Mesendoderm (in vitro differentiated cells): ENCODE data around the gene DGCR2.
A peak's percentile ranks its signal among the peaks of the same experiment; 100 is the strongest.
"Not testable (repeated sequence)": the region's sequence is repeated elsewhere in the genome, so short reads cannot be mapped to it uniquely, and the experiment has no call there.

Source experiments
- DNase-seq: peaks from one replicate; pipeline ENCODE4 v3.0.0; 2013
- H2AK5ac ChIP-seq: 2 replicates; pipeline ENCODE4 v1.6.1; 2013; ENCODE audit warnings: low read length, inconsistent platforms
- H2BK120ac ChIP-seq: 2 replicates; pipeline ENCODE4 v1.6.1; 2013; ENCODE audit warnings: low read depth, mild to moderate bottlenecking, low read length, moderate library complexity, mixed read lengths
- H2BK15ac ChIP-seq: replicated peaks from 2 replicates; pipeline ENCODE4 v1.6.1; 2013; ENCODE audit warnings: low read depth, mild to moderate bottlenecking, moderate library complexity
- H2BK5ac ChIP-seq: 2 replicates; pipeline ENCODE4 v1.6.1; 2013; ENCODE audit warnings: low read length, inconsistent platforms
- H3K18ac ChIP-seq: 2 replicates; pipeline ENCODE4 v1.6.1; 2013; ENCODE audit warnings: mild to moderate bottlenecking, low read length, mixed read lengths
- H3K23ac ChIP-seq: one replicate; pipeline ENCODE4 v1.6.1; 2013; ENCODE audit warnings: low read length
- H3K27ac ChIP-seq: 2 replicates; pipeline ENCODE4 v1.5.1; 2013; ENCODE audit warnings: low read depth, mild to moderate bottlenecking, inconsistent platforms, low read length, moderate library complexity
- H3K27me3 ChIP-seq: 2 replicates; pipeline ENCODE4 v1.6.1; 2013; ENCODE audit warnings: low read length, control low read depth, mild to moderate bottlenecking, inconsistent platforms; ENCODE audit not compliant: insufficient read depth, poor library complexity
- H3K36me3 ChIP-seq: 2 replicates; pipeline ENCODE4 v1.6.1; 2013; ENCODE audit warnings: low read length, inconsistent platforms; ENCODE audit not compliant: control insufficient read depth, insufficient read depth
- H3K4ac ChIP-seq: one replicate; pipeline ENCODE4 v1.6.1; 2013; ENCODE audit warnings: low read depth, mild to moderate bottlenecking, low read length, moderate library complexity
- H3K4me1 ChIP-seq: 2 replicates; pipeline ENCODE4 v1.6.1; 2013; ENCODE audit warnings: low read depth, low read length, inconsistent platforms; ENCODE audit not compliant: control insufficient read depth
- H3K4me2 ChIP-seq: 2 replicates; pipeline ENCODE4 v1.6.1; 2013; ENCODE audit warnings: low read length
- H3K4me3 ChIP-seq: 2 replicates; pipeline ENCODE4 v1.5.1; 2013; ENCODE audit warnings: mild to moderate bottlenecking, low read length
- H3K56ac ChIP-seq: one replicate; pipeline ENCODE4 v1.6.1; 2013; ENCODE audit warnings: low read length
- H3K79me1 ChIP-seq: 2 replicates; pipeline ENCODE4 v1.6.1; 2013; ENCODE audit warnings: low read length, inconsistent platforms
- H3K79me2 ChIP-seq: 2 replicates; pipeline ENCODE4 v1.6.1; 2013; ENCODE audit warnings: mild to moderate bottlenecking, low read length; ENCODE audit not compliant: control insufficient read depth, insufficient read depth
- H3K9ac ChIP-seq: 2 replicates; pipeline ENCODE4 v1.6.1; 2013; ENCODE audit warnings: low read length, inconsistent platforms
- H4K5ac ChIP-seq: one replicate; pipeline ENCODE4 v1.6.1; 2013; ENCODE audit warnings: low read length
- H4K8ac ChIP-seq: one replicate; pipeline ENCODE4 v1.6.1; 2013; ENCODE audit warnings: low read depth, mild to moderate bottlenecking, control low read depth, low read length, moderate library complexity
- WGBS: extraction: QIAGEN DNeasy Blood & Tissue Kit; methylation state at CpG from one replicate; pipeline ENCODE4 v1.1.7; 2013; ENCODE audit warnings: low lambda C conversion rate, missing lambda C conversion rate; ENCODE audit not compliant: insufficient coverage; ENCODE audit errors: extremely low coverage; 5-methylcytosine and 5-hydroxymethylcytosine counted together

Gene DGCR2

DNA sequence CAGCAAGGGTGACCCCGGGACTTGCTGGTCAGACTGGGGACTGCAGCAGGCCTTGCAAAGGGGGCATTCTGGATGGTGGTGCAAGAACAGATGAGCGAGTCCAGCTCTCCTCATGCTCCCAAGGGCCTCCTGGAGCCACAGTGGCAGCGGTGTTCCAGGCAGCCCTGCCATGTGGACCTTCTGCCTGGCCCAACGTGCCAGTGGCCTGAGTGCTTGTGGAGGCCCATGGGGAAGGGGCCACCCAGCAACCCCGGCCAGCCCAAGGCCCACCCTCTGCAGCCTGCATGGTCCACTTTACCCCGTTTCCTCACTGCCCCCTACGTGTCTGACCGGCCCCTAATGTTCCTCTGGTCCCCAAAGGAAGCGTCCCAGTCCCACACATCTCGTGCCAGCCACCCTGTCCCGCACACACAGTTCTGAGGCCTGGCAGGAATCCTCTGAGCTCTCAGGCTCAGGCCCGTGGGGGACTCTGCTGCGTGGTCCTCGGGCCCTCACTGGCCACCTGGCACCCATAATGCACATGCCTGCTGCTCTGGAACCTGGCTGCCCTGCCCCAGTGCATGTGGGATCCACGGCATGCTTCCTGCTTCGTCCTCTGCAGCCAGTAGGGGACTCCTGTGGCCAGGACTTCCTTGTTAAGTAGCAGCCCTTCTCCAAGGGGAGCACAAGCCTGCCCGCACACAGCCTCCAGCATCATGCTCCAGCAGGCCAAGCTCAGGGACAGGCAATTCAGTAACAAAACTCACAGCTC is 85.5 kb downstream of the DGCR2 start:
- Histone ChIP-seq H2BK15ac (no peak overlapping the region), H3K4me1 (no peaks in the 10 kb centered on the region), H3K4me3 (no peak overlapping the region), H3K4me2 (no peak overlapping the region), H2BK120ac (no peak overlapping the region), H3K9ac (no peak overlapping the region), H3K27ac (no peak overlapping the region), H3K23ac (no peak overlapping the region), H2BK5ac (no peak overlapping the region), H3K27me3 (no peaks in the 10 kb centered on the region), H2AK5ac (no peak overlapping the region), H3K79me1 (no peaks in the 10 kb centered on the region), H3K4ac (no peak overlapping the region), H3K79me2 (no peaks in the 10 kb centered on the region), H3K56ac (no peak overlapping the region), H4K8ac (no peak overlapping the region), H4K5ac (no peak overlapping the region), H3K18ac (no peak overlapping the region), H3K36me3 (peaks cover 1% of the 10 kb centered on the region)
- no CpG with 5 or more reads among the region's 17 CpGs for WGBS
- peak; percentile 44 for DNase-seq

DNA sequence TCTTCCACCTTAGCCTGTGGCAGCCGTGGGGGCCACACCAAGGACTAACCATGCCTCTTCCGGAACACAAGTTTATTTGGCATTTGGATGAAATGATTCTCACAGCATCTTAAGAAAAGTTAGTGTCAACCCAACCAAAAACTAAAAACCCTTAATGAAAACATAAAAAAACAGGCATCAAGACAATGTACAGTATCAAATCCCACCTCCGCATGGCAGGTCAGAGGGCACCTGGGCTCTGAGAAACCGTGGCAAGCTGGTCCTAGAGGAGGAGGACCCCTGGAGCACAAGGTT is 86.0 kb downstream of the DGCR2 start:
- Histone ChIP-seq H3K4ac (no peak overlapping the region), H3K36me3 (no peaks in the 10 kb centered on the region), H3K18ac (no peak overlapping the region), H3K4me3 (no peak overlapping the region), H2AK5ac (no peak overlapping the region), H3K79me1 (no peaks in the 10 kb centered on the region), H3K27me3 (no peaks in the 10 kb centered on the region), H4K5ac (no peak overlapping the region), H3K4me1 (no peaks in the 10 kb centered on the region), H3K56ac (no peak overlapping the region), H3K27ac (no peak overlapping the region), H2BK15ac (no peak overlapping the region), H2BK120ac (no peak overlapping the region), H3K4me2 (no peak overlapping the region), H3K23ac (no peak overlapping the region), H2BK5ac (no peak overlapping the region), H4K8ac (no peak overlapping the region), H3K9ac (no peak overlapping the region), H3K79me2 (no peaks in the 10 kb centered on the region)
- no CpG with 5 or more reads among the region's 4 CpGs for WGBS
- no peak for DNase-seq

DNA sequence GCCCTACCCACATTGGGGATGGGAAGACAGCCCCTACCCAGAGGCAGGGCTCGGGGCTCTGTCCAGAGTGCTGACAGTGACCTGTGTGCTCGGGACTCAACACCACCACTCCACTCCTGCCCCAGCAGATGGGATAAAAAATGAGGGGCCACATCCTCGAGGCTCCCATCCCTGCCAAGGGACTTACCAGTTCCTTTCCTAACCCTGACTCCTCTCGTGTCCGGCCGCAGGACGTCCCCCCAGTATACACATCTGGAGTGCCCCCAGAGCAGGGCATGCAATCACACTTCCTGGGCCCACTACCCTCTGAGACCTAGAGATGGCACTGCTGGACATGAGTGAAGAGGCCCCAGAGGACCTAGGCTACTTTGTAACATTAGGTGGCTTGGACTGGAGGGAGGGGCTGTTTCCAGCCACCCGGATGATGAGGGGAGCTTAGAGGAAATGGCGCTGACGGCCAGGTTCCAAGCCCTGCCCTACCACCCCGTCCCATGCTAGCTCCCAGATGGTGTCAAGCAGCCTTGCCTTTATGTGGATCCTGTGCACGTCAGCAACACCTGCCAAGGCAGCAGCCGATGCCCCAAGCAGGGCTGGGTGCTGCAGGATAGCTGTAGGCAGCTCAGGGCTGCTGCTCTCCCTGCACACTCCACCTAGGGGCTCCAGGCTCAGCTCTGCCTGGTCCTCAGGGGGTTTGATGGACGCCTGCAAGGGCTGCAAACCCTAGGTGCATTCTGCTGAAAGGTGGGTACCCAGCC is 86.6 kb downstream of the DGCR2 start:
- H3K56ac ChIP-seq = no peak overlapping the region
- no CpG with 5 or more reads among the region's 14 CpGs for WGBS

DNA sequence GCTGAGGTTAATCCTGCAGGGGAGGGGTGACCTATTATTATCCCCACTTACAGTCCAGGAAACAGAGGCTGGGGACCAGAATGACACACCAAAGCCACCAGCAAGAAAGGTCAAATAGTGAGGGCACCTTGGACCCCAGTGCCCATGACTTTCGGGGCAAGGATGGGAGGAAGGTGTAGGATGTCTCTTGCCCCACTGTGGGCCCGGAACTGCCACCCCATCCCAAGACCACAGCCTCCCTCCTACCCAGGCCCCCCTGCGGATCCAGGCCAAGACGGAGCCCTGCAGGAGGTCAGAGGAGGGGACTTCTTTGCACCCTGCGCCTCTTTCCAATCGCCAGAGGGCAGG is 87.1 kb downstream of the DGCR2 start:
- H3K79me2 ChIP-seq, H3K4me1 ChIP-seq, H3K9ac ChIP-seq, DNase-seq, H2AK5ac ChIP-seq, H3K4me2 ChIP-seq, H3K4ac ChIP-seq, H2BK15ac ChIP-seq, H4K8ac ChIP-seq, H2BK5ac ChIP-seq, H2BK120ac ChIP-seq, H3K23ac ChIP-seq, H3K18ac ChIP-seq, H3K27me3 ChIP-seq, H3K36me3 ChIP-seq, H3K4me3 ChIP-seq, H4K5ac ChIP-seq, H3K27ac ChIP-seq, H3K56ac ChIP-seq, H3K79me1 ChIP-seq: not testable (repeated sequence)
- no CpG with 5 or more reads among the region's 6 CpGs for whole genome bisulfite sequencing

More for the DNA sequence above, 86.6 kb downstream of the DGCR2 start:
- Histone ChIP-seq H3K4me1 (no peaks in the 10 kb centered on the region), H3K27ac (no peak overlapping the region), H3K79me2 (no peaks in the 10 kb centered on the region), H3K79me1 (no peaks in the 10 kb centered on the region), H3K4me3 (no peak overlapping the region), H3K4me2 (no peak overlapping the region), H3K27me3 (no peaks in the 10 kb centered on the region), H2BK5ac (no peak overlapping the region), H3K23ac (no peak overlapping the region), H4K8ac (no peak overlapping the region), H3K9ac (no peak overlapping the region), H2BK120ac (no peak overlapping the region), H2BK15ac (no peak overlapping the region), H4K5ac (no peak overlapping the region), H2AK5ac (no peak overlapping the region), H3K18ac (no peak overlapping the region), H3K4ac (no peak overlapping the region), H3K36me3 (no peaks in the 10 kb centered on the region)
- DNase-seq = peak; percentile 68

DNA sequence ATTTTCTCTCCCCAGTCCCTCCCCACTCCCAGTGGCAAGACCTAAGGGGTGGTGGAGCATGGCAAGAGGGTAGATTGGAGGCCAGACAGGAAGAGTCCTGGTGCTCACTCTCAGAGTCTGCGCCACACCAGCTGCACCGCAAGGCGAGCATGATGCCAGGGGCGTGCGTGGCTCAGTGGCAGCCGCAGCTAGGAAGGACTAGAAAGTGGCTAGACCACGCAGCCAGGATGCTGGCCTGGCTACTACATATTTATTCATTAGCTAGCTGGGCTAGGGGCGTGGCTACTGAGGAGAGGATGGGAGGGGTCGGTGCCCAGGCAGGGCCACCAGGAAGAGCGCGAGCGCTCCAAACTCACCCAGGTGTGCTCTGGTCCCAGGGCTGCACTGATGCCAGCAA is 87.5 kb downstream of the DGCR2 start:
- not testable (repeated sequence) for H2AK5ac ChIP-seq, H3K27ac ChIP-seq, H3K4ac ChIP-seq, DNase-seq, H3K9ac ChIP-seq, H3K79me1 ChIP-seq, H2BK15ac ChIP-seq, H4K8ac ChIP-seq, H3K4me2 ChIP-seq, H3K4me3 ChIP-seq, H3K79me2 ChIP-seq, H3K23ac ChIP-seq, H2BK120ac ChIP-seq, H4K5ac ChIP-seq, H3K4me1 ChIP-seq, H2BK5ac ChIP-seq, H3K18ac ChIP-seq, H3K56ac ChIP-seq, H3K36me3 ChIP-seq, H3K27me3 ChIP-seq
- no CpG with 5 or more reads among the region's 12 CpGs for WGBS
